NT2/D1 (cell line): ENCODE measurements around the gene IZUMO1.

ENCODE experiments used
- DNase-seq: peaks from one replicate; pipeline ENCODE4 v3.0.0-alpha.2; 2011; ENCODE audit warnings: low read depth, low spot score
- H3K27me3 ChIP-seq: 2 replicates; pipeline ENCODE4 v1.6.0; 2011; ENCODE audit warnings: mild to moderate bottlenecking; ENCODE audit not compliant: insufficient read length, insufficient read depth
- H3K36me3 ChIP-seq: 2 replicates; pipeline ENCODE4 v1.6.1; 2011; ENCODE audit warnings: mild to moderate bottlenecking, low read length, mixed read lengths; ENCODE audit not compliant: insufficient read depth, insufficient read length
- H3K4me1 ChIP-seq: 2 replicates; pipeline ENCODE4 v1.5.1; 2011; ENCODE audit not compliant: insufficient read depth, insufficient read length
- H3K4me3 ChIP-seq: 2 replicates; pipeline ENCODE4 v1.5.1; 2011; ENCODE audit warnings: low read depth; ENCODE audit not compliant: insufficient read length
- H3K9ac ChIP-seq: 2 replicates; pipeline ENCODE4 v1.6.0; 2011; ENCODE audit warnings: low read depth; ENCODE audit not compliant: insufficient read length
- H3K9me3 ChIP-seq: 2 replicates; pipeline ENCODE4 v1.5.1; 2011; ENCODE audit warnings: mild to moderate bottlenecking, low read length; ENCODE audit not compliant: insufficient read depth
- SUZ12 ChIP-seq: IDR thresholded peaks from 2 replicates; pipeline ENCODE4 v1.6.1; 2011; ENCODE audit not compliant: insufficient read length, insufficient read depth; ENCODE audit errors: extremely low read depth
- YY1 ChIP-seq: IDR thresholded peaks from 2 replicates; pipeline ENCODE4 v1.6.1; 2011; ENCODE audit not compliant: insufficient read length, insufficient read depth
- ZNF274 ChIP-seq: IDR thresholded peaks from 2 replicates; pipeline ENCODE4 v1.6.1; 2011; ENCODE audit warnings: mild to moderate bottlenecking, low read depth, low read length

The IZUMO1 gene

DNA sequence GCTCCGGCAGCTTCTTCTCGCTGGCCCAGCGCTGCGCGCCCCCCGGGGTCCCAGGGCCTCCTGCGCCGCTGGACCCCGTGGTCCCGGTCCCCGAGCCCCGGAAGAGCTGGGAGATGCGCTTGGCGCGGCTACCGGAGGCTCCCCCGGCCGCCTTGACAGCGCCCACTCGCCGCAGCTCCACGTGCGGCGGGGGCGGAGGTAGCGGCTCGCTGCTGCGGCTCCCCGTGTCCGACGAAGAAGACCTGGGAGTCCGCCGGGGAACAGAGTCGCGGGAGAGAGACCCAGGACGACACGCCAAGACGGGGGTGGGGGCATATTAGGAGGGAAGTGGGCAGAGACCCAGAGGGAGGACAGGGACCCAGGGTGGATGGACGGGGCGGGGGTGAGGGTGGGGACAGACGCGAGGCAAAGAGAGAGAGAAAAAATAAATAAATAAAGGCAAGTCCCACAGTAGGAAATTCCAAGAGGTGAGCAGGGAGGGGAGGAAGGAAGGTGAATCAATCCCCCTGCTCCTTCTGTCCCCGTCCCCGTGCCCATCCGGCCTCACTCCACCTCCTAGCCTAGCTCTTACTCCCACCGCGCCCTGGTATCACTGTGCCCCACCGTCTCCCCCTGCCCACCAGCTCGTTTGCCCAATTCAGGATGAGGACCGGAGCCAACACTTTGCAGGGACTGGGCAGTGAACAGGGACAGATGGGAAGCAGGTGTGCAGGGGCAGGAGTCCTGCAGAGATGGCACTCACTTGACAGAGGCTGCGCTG is 7.1 kb downstream of the IZUMO1 start:
- Histone ChIP-seq H3K27me3 (peaks cover 16% of the 10 kb centered on the region), H3K9ac (peak overlapping the region; percentile 77), H3K4me3 (peak overlapping the region; percentile 46), H3K36me3 (no peaks in the 10 kb centered on the region), H3K9me3 (no peaks in the 10 kb centered on the region), H3K4me1 (peaks cover 11% of the 10 kb centered on the region)
- TF ChIP-seq SUZ12 = no peak
- no peak for TF ChIP-seq YY1
- no peak for TF ChIP-seq ZNF274
- no peak for DNase-seq

DNA sequence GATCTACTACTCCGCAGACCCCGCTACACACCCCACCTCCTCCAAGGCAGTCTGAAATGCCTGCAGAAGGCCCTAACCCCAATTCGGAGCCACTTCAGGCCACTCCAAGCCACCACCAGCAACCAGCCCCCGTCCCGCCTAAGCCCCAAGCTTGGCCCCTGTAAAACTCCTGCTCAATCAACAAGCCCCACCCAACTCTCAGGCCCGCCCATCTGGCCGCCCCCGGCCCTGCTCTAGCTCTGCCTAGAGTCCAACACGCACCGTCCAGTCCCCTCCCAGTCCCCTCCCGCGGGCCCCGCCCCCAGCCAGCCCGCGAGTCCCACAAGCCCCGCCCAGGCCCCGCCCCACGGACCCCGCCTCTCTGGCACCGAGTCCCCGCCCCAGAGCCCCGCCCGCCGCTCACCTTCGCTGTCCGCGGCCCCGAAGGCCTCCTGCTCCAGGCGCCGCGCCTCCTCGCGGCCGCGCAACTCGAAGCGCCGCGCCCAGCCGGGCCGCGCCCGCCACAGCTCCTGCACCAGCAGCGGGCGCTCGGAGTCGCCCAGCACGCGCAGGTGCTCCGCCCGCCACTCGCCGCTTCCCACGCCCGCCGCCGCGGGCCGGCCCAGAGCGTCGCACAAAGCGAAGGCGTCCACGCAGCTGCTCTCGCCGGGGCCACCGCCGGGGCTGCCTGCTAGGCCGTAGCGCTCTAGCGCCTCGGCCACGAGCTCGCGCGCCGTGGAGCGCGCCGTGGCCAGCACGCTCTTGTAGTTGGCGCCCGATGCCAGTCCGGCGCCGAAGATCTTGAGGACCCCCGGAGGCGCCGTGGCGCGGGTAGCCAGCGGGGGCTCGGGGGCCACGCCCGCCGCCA is 7.9 kb downstream of the IZUMO1 start:
- Histone ChIP-seq H3K9me3 (no peaks in the 10 kb centered on the region), H3K4me1 (peaks cover 11% of the 10 kb centered on the region), H3K4me3 (peak overlapping the region; percentile 46), H3K36me3 (no peaks in the 10 kb centered on the region), H3K27me3 (peaks cover 16% of the 10 kb centered on the region), H3K9ac (peak overlapping the region; percentile 77)
- peak; percentile 79 for DNase-seq
- TF ChIP-seq ZNF274 (no peak), SUZ12 (no peak), YY1 (no peak)

DNA sequence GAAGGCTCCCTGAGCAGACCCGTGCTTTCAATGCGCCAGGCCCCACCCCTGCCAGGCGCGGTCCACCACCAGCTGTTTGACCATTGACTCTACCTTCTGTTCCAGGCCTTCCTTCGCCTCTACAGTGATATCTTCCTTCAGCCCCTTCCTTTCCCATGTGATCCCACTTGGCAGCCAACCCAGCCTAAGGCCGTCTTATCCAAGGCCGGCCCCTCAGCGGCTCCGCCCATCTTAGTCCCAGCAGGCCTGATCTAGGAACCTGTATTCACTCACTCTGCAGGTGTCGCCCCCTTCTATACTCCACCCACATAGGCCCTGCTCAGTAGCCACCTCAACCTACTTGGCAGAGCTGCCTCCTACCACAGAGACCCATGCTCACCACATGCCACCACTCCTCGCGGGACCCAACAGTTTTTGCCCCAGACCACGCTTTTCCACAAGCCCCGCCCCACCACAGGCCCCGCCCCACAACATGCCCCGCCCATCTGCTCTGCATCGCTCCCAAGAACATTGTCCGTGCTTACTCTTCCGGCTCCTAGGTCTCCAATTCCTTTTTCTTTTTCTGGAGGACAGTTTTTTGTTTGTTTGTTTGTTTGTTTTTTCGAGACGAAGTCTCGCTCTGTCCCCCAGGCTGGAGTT is 9.2 kb downstream of the IZUMO1 start:
- TF ChIP-seq ZNF274 (no peak), SUZ12 (no peak), YY1 (no peak)
- H3K4me1 ChIP-seq = peaks cover 11% of the 10 kb centered on the region
- DNase-seq = no peak
- H3K27me3 ChIP-seq = peaks cover 16% of the 10 kb centered on the region
- H3K4me3 ChIP-seq = no peak overlapping the region
- H3K36me3 ChIP-seq = no peaks in the 10 kb centered on the region
- no peak overlapping the region for H3K9ac ChIP-seq
- H3K9me3 ChIP-seq = no peaks in the 10 kb centered on the region

DNA sequence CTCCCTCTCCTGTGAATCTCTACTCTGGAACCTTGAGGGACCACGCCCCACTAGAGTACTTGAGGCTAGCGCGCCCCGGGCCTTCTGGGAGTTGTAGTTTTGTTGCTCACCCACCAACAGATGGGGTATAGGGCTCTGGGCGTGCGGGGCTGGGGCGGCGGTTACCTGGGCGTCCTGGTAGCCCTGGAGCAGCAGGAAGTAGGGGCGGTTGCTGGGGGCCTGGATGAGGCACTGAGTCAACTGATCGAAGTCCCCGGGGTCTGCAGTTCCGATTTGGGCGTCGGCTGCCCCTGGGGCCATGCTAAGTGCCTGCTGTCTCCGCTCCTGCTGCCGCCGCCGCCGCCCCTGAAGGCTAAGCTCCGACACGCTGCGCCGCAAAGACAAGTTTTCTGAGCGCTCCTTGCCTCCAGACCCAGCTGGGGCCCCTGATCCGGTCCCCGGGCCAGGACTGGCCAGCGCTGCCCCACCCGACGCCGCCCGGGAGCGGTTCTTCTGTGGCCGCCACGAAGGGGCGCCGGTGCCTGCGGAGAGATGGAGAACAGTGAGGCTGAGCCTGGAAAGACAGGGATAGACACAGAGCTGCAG is 11.6 kb downstream of the IZUMO1 start:
- no peaks in the 10 kb centered on the region for H3K36me3 ChIP-seq
- H3K9ac ChIP-seq = peak overlapping the region; percentile 29
- peak overlapping the region; percentile 53 for H3K4me3 ChIP-seq
- no peak for DNase-seq
- H3K27me3 ChIP-seq = peaks cover 12% of the 10 kb centered on the region
- TF ChIP-seq ZNF274 = no peak
- TF ChIP-seq YY1 = no peak
- TF ChIP-seq SUZ12 = no peak
- H3K9me3 ChIP-seq = no peaks in the 10 kb centered on the region
- peaks cover 3% of the 10 kb centered on the region for H3K4me1 ChIP-seq

DNA sequence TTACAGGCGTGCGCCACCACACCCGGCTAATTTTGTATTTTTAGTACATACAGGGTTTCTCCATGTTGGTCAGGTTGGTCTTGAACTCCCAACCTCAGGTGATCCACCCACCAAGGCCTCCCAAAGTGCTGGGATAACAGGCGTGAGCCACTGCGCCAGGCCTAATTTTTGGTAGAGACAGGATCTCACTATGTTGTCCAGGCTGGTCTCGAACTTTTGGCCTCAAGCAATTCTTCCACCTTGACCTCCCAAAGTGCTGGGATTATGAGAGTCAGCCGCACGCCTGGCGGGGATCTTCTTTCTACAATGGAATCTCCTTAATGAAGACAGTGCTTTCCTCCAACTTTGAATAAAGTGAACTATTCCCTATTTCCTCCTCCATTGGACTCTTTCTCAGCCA is 12.1 kb downstream of the IZUMO1 start:
- Histone ChIP-seq H3K9me3 (no peaks in the 10 kb centered on the region), H3K27me3 (peaks cover 7% of the 10 kb centered on the region), H3K4me3 (no peak overlapping the region), H3K4me1 (peaks cover under 1% of the 10 kb centered on the region), H3K9ac (no peak overlapping the region), H3K36me3 (no peaks in the 10 kb centered on the region)
- no peak for DNase-seq
- TF ChIP-seq ZNF274 (no peak), SUZ12 (no peak), YY1 (no peak)

DNA sequence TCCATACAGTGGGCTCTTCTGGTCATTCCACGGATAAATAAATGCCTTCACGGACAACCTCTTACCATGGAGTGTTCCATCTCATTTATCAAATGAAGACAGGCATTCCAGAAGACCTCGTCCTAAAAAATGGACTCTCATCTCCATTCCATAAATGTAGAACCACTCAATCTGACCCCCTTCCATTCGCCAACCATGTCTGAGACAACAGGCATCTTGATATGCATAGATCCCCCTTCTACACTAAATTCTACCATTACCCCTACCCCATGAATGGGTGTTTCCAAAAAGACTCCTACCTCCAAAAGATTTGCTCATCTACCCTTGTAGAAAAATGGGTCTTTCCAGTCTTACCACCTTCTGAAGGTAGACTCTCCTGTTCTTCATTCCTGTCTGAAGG is 15.3 kb downstream of the IZUMO1 start:
- no peak overlapping the region for H3K4me3 ChIP-seq
- TF ChIP-seq ZNF274 = no peak
- no peak for TF ChIP-seq YY1
- TF ChIP-seq SUZ12 = no peak
- H3K27me3 ChIP-seq = no peaks in the 10 kb centered on the region
- no peaks in the 10 kb centered on the region for H3K36me3 ChIP-seq
- no peak overlapping the region for H3K9ac ChIP-seq
- H3K9me3 ChIP-seq = no peaks in the 10 kb centered on the region
- no peaks in the 10 kb centered on the region for H3K4me1 ChIP-seq
- DNase-seq = no peak
